HEK293 (cell line): ENCODE data around the gene ZFHX3.
A peak's percentile ranks its signal among the peaks of the same experiment; 100 is the strongest.

Experiments used
- CTCF ChIA-PET: fragments of 350-600 bp; formaldehyde crosslinking; extraction: SDS; loops from one replicate; lab custom pipeline; 2021; ENCODE audit warnings: antibody characterized with exemption; lab: Yijun Ruan, JAX
- POLR2A ChIA-PET: fragments of 300-600 bp; formaldehyde crosslinking; extraction: SDS; loops from one replicate; lab custom pipeline; 2020; ENCODE audit warnings: antibody characterized with exemption, inconsistent platforms; lab: Yijun Ruan, JAX
- H3K27ac ChIP-seq: fragments of 200-500 bp; sonication (Bioruptor generic); 2 replicates; pipeline ENCODE4 v1.5.1; 2014; ENCODE audit warnings: low read depth, low read length, control low read depth, inconsistent platforms; ENCODE audit errors: extremely low read depth
- H3K36me3 ChIP-seq, 2 experiments: fragments of 200-500 bp in 1 of 2; sonication (Bioruptor generic) in 1 of 2; 1 replicate in 1 of 2; 2 replicates in 1 of 2; pipeline ENCODE4 v1.5.1; 2014 to 2017; ENCODE audit warnings: inconsistent platforms in 2 of 2, low read length in 2 of 2; ENCODE audit not compliant: control insufficient read depth in 2 of 2, insufficient read depth in 1 of 2
- H3K4me1 ChIP-seq: fragments of 200-500 bp; sonication (Bioruptor generic); 2 replicates; pipeline ENCODE4 v1.5.1; 2014; ENCODE audit warnings: mild to moderate bottlenecking, low read length, inconsistent platforms; ENCODE audit not compliant: control insufficient read depth, insufficient read depth
- H3K4me3 ChIP-seq: 2 replicates; pipeline ENCODE4 v1.5.1; 2011; ENCODE audit warnings: low read depth, mild to moderate bottlenecking, control low read depth, low read length, moderate library complexity
- H3K9me3 ChIP-seq: fragments of 200-500 bp; sonication (Bioruptor generic); 2 replicates; pipeline ENCODE4 v1.5.1; 2014; ENCODE audit warnings: low read depth, low read length, inconsistent platforms; ENCODE audit not compliant: control insufficient read depth, insufficient read depth
- HOXC10 ChIP-seq: sonication (generic); formaldehyde crosslinking; IDR thresholded peaks from 2 replicates; pipeline ENCODE4 v1.8.1; 2023; ENCODE audit warnings: mild to moderate bottlenecking, missing genetic modification reagents
- PRDM1 ChIP-seq: fragments of 450-650 bp; formaldehyde crosslinking; IDR thresholded peaks from 2 replicates; pipeline ENCODE4; 2016; ENCODE audit warnings: missing biosample characterization, missing genetic modification characterization
- ZBTB20 ChIP-seq: fragments of 450-650 bp; formaldehyde crosslinking; IDR thresholded peaks from 2 replicates; pipeline ENCODE4 v1.5.1; 2016; ENCODE audit warnings: missing biosample characterization, missing genetic modification characterization
- ZNF37A ChIP-seq: fragments of 450-650 bp; IDR thresholded peaks from 2 replicates; pipeline ENCODE4 v1.5.1; 2018; ENCODE audit warnings: missing biosample characterization, missing genetic modification characterization
- ZNF473 ChIP-seq: fragments of 450-650 bp; formaldehyde crosslinking; IDR thresholded peaks from 2 replicates; pipeline ENCODE4 v1.5.1; 2017; ENCODE audit warnings: missing biosample characterization, missing genetic modification characterization
- ZNF529 ChIP-seq: fragments of 450-650 bp; formaldehyde crosslinking; IDR thresholded peaks from 2 replicates; pipeline ENCODE4 v1.5.1; 2017; ENCODE audit warnings: missing genetic modification characterization, missing biosample characterization; ENCODE audit not compliant: insufficient replicate concordance
- ZNF623 ChIP-seq: fragments of 450-650 bp; formaldehyde crosslinking; IDR thresholded peaks from 2 replicates; pipeline ENCODE4 v1.5.1; 2016; ENCODE audit warnings: missing biosample characterization, missing genetic modification characterization
- ZNF626 ChIP-seq: fragments of 450-650 bp; sonication (Bioruptor Pico); formaldehyde crosslinking; IDR thresholded peaks from 2 replicates; pipeline ENCODE4 v1.5.1; 2018; ENCODE audit warnings: missing biosample characterization, missing genetic modification characterization, inconsistent platforms
- ZNF692 ChIP-seq: fragments of 450-650 bp; formaldehyde crosslinking; IDR thresholded peaks from 2 replicates; pipeline ENCODE4 v1.5.1; 2016; ENCODE audit warnings: missing biosample characterization, missing genetic modification characterization
- TF ChIP-seq, protein P1 (sequence below): fragments of 450-650 bp; formaldehyde crosslinking; IDR thresholded peaks from 2 replicates; pipeline ENCODE4 v1.5.1; 2016; ENCODE audit warnings: missing biosample characterization, missing genetic modification characterization
- TF ChIP-seq, protein P2 (sequence below): fragments of 450-650 bp; formaldehyde crosslinking; IDR thresholded peaks from 2 replicates; pipeline ENCODE4 v1.5.1; 2016; ENCODE audit warnings: missing biosample characterization, missing genetic modification characterization

Gene ZFHX3

GRCh38 chr16:72937916-72938794, 109.8 kb downstream of the ZFHX3 start (continued):
- TF ChIP-seq, protein P1, sequence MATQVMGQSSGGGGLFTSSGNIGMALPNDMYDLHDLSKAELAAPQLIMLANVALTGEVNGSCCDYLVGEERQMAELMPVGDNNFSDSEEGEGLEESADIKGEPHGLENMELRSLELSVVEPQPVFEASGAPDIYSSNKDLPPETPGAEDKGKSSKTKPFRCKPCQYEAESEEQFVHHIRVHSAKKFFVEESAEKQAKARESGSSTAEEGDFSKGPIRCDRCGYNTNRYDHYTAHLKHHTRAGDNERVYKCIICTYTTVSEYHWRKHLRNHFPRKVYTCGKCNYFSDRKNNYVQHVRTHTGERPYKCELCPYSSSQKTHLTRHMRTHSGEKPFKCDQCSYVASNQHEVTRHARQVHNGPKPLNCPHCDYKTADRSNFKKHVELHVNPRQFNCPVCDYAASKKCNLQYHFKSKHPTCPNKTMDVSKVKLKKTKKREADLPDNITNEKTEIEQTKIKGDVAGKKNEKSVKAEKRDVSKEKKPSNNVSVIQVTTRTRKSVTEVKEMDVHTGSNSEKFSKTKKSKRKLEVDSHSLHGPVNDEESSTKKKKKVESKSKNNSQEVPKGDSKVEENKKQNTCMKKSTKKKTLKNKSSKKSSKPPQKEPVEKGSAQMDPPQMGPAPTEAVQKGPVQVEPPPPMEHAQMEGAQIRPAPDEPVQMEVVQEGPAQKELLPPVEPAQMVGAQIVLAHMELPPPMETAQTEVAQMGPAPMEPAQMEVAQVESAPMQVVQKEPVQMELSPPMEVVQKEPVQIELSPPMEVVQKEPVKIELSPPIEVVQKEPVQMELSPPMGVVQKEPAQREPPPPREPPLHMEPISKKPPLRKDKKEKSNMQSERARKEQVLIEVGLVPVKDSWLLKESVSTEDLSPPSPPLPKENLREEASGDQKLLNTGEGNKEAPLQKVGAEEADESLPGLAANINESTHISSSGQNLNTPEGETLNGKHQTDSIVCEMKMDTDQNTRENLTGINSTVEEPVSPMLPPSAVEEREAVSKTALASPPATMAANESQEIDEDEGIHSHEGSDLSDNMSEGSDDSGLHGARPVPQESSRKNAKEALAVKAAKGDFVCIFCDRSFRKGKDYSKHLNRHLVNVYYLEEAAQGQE (tag by site-specific recombination) = no peak
- TF ChIP-seq ZNF692 (tag by site-specific recombination) = no peak
- TF ChIP-seq PRDM1 = 0 out of 2 replicates have a peak, but pooled peaks have one; percentile 14
- TF ChIP-seq, all 188 proteins: peak for 4

DNA sequence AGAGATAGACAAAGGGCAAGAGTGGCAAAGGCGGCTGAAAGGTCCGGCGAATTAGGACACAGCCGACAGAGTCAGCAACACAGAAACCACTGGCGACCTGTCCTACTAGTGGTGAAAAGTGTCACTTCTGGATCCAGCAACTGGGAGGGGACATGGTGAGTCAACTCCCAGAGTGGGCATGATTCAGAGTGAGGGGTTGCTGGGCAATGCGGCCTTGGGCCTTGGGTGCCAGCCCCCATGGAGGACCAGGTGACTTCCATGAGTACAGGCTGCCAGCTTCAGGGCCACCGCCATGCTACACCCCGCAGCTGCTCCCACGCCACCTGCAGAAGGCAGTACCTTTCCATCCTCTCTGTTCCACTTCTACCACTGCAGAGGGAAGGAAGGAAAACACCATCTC, 110.6 kb downstream of the ZFHX3 start:
- Histone ChIP-seq H3K4me3 (no peak overlapping the region), H3K9me3 (no peaks in the 10 kb centered on the region), H3K36me3 (no peaks in the 10 kb centered on the region), H3K4me1 (peaks cover 8% of the 10 kb centered on the region), H3K27ac (no peak overlapping the region)
- CTCF ChIA-PET = interaction anchor here (1.3 kb wide), 1 partner anchor 15 kb away, joined by 3 read pairs; no protein-coding TSS in a partner anchor
- no peak for TF ChIP-seq ZNF529 (tag by site-specific recombination)
- TF ChIP-seq ZBTB20 (tag by site-specific recombination) = 0 out of 2 replicates have a peak, but pooled peaks have one; percentile 15
- TF ChIP-seq ZNF473 (tag by site-specific recombination) = no peak
- TF ChIP-seq, protein P2, sequence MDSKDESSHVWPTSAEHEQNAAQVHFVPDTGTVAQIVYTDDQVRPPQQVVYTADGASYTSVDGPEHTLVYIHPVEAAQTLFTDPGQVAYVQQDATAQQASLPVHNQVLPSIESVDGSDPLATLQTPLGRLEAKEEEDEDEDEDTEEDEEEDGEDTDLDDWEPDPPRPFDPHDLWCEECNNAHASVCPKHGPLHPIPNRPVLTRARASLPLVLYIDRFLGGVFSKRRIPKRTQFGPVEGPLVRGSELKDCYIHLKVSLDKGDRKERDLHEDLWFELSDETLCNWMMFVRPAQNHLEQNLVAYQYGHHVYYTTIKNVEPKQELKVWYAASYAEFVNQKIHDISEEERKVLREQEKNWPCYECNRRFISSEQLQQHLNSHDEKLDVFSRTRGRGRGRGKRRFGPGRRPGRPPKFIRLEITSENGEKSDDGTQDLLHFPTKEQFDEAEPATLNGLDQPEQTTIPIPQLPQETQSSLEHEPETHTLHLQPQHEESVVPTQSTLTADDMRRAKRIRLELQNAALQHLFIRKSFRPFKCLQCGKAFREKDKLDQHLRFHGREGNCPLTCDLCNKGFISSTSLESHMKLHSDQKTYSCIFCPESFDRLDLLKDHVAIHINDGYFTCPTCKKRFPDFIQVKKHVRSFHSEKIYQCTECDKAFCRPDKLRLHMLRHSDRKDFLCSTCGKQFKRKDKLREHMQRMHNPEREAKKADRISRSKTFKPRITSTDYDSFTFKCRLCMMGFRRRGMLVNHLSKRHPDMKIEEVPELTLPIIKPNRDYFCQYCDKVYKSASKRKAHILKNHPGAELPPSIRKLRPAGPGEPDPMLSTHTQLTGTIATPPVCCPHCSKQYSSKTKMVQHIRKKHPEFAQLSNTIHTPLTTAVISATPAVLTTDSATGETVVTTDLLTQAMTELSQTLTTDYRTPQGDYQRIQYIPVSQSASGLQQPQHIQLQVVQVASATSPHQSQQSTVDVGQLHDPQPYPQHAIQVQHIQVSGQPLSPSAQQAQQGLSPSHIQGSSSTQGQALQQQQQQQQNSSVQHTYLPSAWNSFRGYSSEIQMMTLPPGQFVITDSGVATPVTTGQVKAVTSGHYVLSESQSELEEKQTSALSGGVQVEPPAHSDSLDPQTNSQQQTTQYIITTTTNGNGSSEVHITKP (tag by site-specific recombination) = no peak
- POLR2A ChIA-PET = no interaction called here

- H3K27ac ChIP-seq = no peak overlapping the region
- no peak overlapping the region for H3K4me3 ChIP-seq
- H3K4me1 ChIP-seq = peaks cover 16% of the 10 kb centered on the region
- CTCF ChIA-PET = interaction anchor here (0.6 to 1.3 kb wide), 2 partner anchors 16 to 121 kb away, joined by 3 read pairs; no protein-coding TSS in a partner anchor
- TF ChIP-seq ZNF623 (peak; percentile 96), ZNF37A (tag by site-specific recombination) (no peak), HOXC10 (CRISPR knock-in tag) (no peak), ZNF626 (no peak)
- TF ChIP-seq, all 188 proteins: peak for 1
- Histone ChIP-seq H3K9me3 (no peaks in the 10 kb centered on the region), H3K36me3 (no peaks in the 10 kb centered on the region)
- POLR2A ChIA-PET = no interaction called here
Measured at GRCh38 chr16:72936408-72936807, 111.5 kb downstream of the ZFHX3 start.
